AG10803 (cell line): Measurements from ENCODE around the gene MCTP2.

Source experiments
- DNase-seq: peaks from one replicate; pipeline ENCODE4 v3.0.0; 2010; ENCODE audit warnings: low read depth
- H3K4me3 ChIP-seq: 2 replicates; pipeline ENCODE4 v1.5.1; 2011; ENCODE audit warnings: mild to moderate bottlenecking, low read length, control low read depth
- CTCF ChIP-seq: conservative IDR thresholded peaks from 2 replicates; pipeline ENCODE4 v1.5.1; 2011; ENCODE audit warnings: mild to moderate bottlenecking, low read length, control low read depth, inconsistent platforms

MCTP2 gene

GRCh38 chr15:94235041-94235440, 3.7 kb downstream of the MCTP2 start:
- no peak for DNase-seq
- no peak overlapping the region for H3K4me3 ChIP-seq
- TF ChIP-seq CTCF: no peak

DNA sequence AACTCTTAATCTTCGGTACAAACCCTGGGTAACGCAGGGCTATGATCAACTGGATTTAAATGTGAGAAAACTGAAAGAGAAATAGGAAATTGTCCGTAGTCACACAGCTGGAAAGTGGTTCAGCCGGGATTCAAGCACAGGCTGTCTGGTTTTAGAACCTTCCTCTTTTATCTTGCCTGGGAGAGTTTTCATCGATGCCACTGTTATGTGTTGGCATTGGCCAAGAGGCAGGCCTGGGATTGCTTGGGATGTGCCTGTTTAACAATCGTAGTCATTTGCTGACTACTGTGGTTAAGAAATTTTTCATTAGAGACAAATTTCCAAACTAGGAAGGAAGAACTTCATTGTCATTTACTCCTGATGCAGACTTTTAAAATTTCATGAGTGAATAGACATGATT, 4.3 kb downstream of the MCTP2 start:
- TF ChIP-seq CTCF: no peak
- H3K4me3 ChIP-seq: no peak overlapping the region
- DNase-seq: no peak

DNA sequence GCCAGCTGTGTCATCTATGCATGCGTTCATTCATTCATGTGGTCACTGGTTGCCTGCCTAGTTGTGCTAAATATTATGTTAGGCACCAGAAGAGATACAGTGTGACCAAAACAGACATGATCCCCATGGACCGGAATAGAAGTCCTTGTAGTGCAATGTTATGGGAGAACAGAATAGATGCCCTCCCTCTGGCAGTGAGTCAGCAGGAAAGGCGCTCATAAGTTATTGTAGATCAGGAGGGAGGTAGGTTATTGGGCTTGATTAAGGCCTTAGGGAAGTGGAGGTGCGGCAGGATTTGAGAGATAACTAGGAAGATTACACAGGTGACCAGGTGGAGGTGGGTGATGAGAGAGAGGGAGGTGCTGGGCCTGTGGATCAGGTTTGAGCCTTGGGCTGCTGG, 5.2 kb downstream of the MCTP2 start:
- TF ChIP-seq CTCF: no peak
- no peak overlapping the region for H3K4me3 ChIP-seq
- no peak for DNase-seq

DNA sequence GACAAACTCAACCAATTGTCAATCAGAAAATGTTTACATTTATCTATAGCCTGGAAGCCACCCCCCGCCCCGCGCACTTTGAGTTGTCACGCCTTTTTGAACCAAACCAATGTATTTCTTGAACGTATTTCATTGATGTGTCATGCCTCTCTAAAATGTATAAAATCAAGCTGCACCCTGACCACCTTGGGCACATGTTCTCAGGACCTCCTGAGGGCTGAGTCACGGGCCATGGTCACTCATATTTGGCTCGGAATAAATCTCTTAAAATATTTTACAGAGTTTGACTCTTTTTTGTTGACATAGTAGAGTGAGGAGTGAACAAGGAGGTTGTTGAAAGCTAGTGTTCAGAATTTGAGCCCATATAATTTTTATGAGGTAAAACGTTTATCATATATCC, 6.5 kb downstream of the MCTP2 start:
- no peak for TF ChIP-seq CTCF
- no peak for DNase-seq

DNA sequence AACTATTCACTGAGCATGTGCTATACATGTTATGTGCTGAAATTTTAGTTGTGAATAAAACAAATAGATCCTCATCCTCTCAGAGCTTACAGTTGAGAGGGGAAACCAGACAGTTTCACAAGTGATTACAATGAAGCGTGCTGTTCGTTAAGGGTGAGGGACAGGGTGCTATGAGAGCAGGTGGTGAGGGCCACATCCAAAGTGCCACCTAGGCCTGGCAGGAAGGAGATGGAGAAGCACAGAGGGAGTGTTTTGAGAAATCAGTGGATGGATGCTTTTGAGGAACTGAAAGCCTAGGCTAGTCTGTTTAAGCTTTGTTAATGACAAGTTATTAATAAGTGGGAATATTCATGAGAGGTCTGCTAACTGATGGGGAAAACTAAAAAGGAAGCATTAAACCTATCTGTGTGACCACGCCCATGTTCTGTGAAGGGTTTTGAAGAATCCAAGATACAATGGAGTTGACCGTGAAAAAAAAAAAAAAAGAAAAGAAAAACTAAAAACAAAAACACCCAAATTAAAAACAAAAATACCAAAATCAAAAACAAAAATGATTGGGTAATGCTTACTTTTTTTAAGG, 7.3 kb downstream of the MCTP2 start:
- no peak overlapping the region for H3K4me3 ChIP-seq
- DNase-seq: no peak
- no peak for TF ChIP-seq CTCF

More for the DNA sequence above, 6.5 kb downstream of the MCTP2 start:
- H3K4me3 ChIP-seq: no peak overlapping the region

DNA sequence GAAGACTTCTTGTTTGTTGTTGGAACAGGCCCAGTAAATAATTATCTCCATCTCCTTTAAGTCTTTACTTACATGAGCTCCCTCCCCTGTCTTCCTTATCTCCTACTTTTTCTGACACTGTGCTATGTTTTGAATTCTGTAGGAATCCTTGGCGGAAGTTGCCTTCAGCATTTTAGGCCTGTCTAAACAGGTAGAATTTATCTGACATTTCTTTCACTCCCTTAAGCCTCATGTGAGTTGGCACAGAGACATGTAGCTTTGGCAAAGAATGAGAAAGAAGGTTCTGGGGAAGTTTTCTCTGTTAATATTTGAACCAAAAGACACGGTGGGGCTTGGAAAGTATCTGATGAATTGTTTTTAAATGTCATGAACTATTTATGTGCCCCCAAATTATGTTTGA, 8.1 kb downstream of the MCTP2 start:
- TF ChIP-seq CTCF: no peak
- DNase-seq: no peak
- no peak overlapping the region for H3K4me3 ChIP-seq

DNA sequence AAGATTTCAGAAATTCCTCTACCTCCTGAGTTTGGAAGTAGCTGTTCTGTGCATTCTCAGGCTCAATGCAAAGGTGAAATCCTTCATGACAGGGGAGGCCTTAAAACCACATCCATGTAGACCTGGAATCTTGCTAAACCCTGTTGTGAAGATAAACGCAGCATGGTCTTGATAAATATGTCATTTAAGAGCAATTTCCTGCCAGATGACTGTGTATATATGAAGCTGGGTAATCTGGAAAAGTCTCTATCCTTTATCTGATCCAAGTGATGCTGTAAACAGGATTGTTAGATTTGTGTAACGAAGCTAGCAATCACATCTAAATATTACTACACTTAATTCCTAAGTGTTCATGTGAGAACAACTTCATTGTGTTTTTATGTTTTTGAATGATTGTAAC, 9.1 kb downstream of the MCTP2 start:
- no peak for TF ChIP-seq CTCF
- no peak overlapping the region for H3K4me3 ChIP-seq
- DNase-seq: no peak
